ENCODE measurements around the gene IFRD2. TPM values are rescaled to one million over a fixed set of nuclear protein-coding genes. Genes with fewer than 3 reads are reported as not detected.

IFRD2 gene
- total RNA-seq, 5 donors from 2014 or later (not counting 1 experiment from before 2014, with no cell fraction given), result 50.0 to 91.2 (median 75.9) TPM

- Histone ChIP-seq H3K27ac (ENCODE audit: low read length) (peak overlapping the region; percentile 25), H3K4me3 (ENCODE audit: control insufficient read depth in 1 of 2, extremely low read depth in 1 of 2, low read length in 1 of 2) (peak overlapping the region; percentile 80 to 84), H3K9me3 (no peaks in the 10 kb centered on the region), H3K4me1 (ENCODE audit: control insufficient read depth in 1 of 2, extremely low read depth in 1 of 2, insufficient read depth in 2 of 2, low read length in 2 of 2) (peaks cover 6 to 67% of the 10 kb centered on the region in 2 experiments), H3K36me3 (ENCODE audit: control insufficient read depth in 2 of 2, extremely low read depth in 1 of 2, insufficient read depth in 1 of 2, low read length in 1 of 2) (peaks cover 0 to 6% of the 10 kb centered on the region in 2 donors), H3K27me3 (replicated peaks in 1 of 2; ENCODE audit: control insufficient read depth in 2 of 2, extremely low read depth in 1 of 2, insufficient read depth in 2 of 2, low read length in 1 of 2) (no peaks in the 10 kb centered on the region)
- no peak for DNase-seq
- Mint-ChIP-seq H3K4me3 (peak overlapping the region in 1 of 3 donors; percentile 86), H3K9me3 (no peaks in the 10 kb centered on the region), H3K36me3 (no peaks in the 10 kb centered on the region), H3K4me1 (peaks cover 23 to 56% (median 36%) of the 10 kb centered on the region in 3 donors), H3K27ac (no peak overlapping the region), H3K27me3 (no peaks in the 10 kb centered on the region)
- no peak for ATAC-seq (replicated peaks in 1 of 4)
- CTCF ChIA-PET, result interaction anchor here (0.6 to 1.0 kb wide), 4 partner anchors 15 to 116 kb away, joined by 3 to 5 read pairs (median 4); partner anchors contain the start of genes HYAL3 (in 1 of the 2) and NAA80 (in 1 of the 2)
- WGBS (ENCODE audit: insufficient coverage), result 67% methylated on average over 10 of the region's 14 CpGs
- POLR2A ChIA-PET, result no interaction called here
Measured at GRCh38 chr3:50322115-50322385, 29.8 kb upstream of the IFRD2 start.

- peaks cover 0 to 6% of the 10 kb centered on the region in 2 donors for H3K36me3 ChIP-seq (ENCODE audit: control insufficient read depth in 2 of 2, extremely low read depth in 1 of 2, insufficient read depth in 1 of 2, low read length in 1 of 2)
- Mint-ChIP-seq H3K9me3 (no peaks in the 10 kb centered on the region), H3K4me1 (peaks cover 28 to 57% (median 38%) of the 10 kb centered on the region in 3 donors), H3K4me3 (peak overlapping the region; percentile 80 to 86 (median 80)), H3K27me3 (no peaks in the 10 kb centered on the region), H3K27ac (peak overlapping the region; percentile 91 to 96), H3K36me3 (no peaks in the 10 kb centered on the region)
- WGBS (ENCODE audit: insufficient coverage), result 3% methylated on average over 50 of the region's 59 CpGs
- peaks cover 6 to 67% of the 10 kb centered on the region in 2 experiments for H3K4me1 ChIP-seq (ENCODE audit: control insufficient read depth in 1 of 2, extremely low read depth in 1 of 2, insufficient read depth in 2 of 2, low read length in 2 of 2)
- CTCF ChIA-PET, result interaction anchor here (0.6 to 1.0 kb wide), 5 partner anchors 15 to 295 kb away, joined by 3 to 5 read pairs (median 4); partner anchors contain the start of genes HYAL3 (in 1 of the 2) and NAA80 (in 1 of the 2)
- H3K27me3 ChIP-seq (replicated peaks in 1 of 2; ENCODE audit: control insufficient read depth in 2 of 2, extremely low read depth in 1 of 2, insufficient read depth in 2 of 2, low read length in 1 of 2), result no peaks in the 10 kb centered on the region
- H3K9me3 ChIP-seq, result no peaks in the 10 kb centered on the region
- DNase-seq, result peak; percentile 59 to 85 (median 75)
- ATAC-seq (replicated peaks in 1 of 4), result peak; percentile 77 to 84 (median 80)
- peak overlapping the region; percentile 90 for H3K27ac ChIP-seq (ENCODE audit: low read length)
- POLR2A ChIA-PET, result interaction anchor here in 1 of 2 donors (0.6 kb wide), 1 partner anchor 22 kb away, joined by 13 read pairs; no protein-coding TSS in a partner anchor
- H3K4me3 ChIP-seq (ENCODE audit: control insufficient read depth in 1 of 2, extremely low read depth in 1 of 2, low read length in 1 of 2), result peak overlapping the region; percentile 80 to 84
Measured at GRCh38 chr3:50321336-50322114, 29.3 kb upstream of the IFRD2 start.

GRCh38 chr3:50320853-50321335 is 28.7 kb upstream of the IFRD2 start:
- WGBS (ENCODE audit: insufficient coverage), result 1% methylated on average over 34 of the region's 45 CpGs
- peak overlapping the region; percentile 82 to 90 (median 86) for H3K4me3 Mint-ChIP-seq
- peak in 9 of 35 experiments; percentile 28 to 70 (median 38) for DNase-seq
- H3K4me3 ChIP-seq (ENCODE audit: control insufficient read depth in 1 of 2, extremely low read depth in 1 of 2, low read length in 1 of 2), result peak overlapping the region; percentile 80 to 84
- ChIA-PET POLR2A (interaction anchor here in 1 of 2 donors (0.6 kb wide), 1 partner anchor 21 kb away, joined by 13 read pairs; no protein-coding TSS in a partner anchor), CTCF (interaction anchor here (0.6 to 1.0 kb wide), 5 partner anchors 16 to 295 kb away, joined by 3 to 5 read pairs (median 4); partner anchors contain the start of genes HYAL3 (in 1 of the 2) and NAA80 (in 1 of the 2))
- no peaks in the 10 kb centered on the region for H3K36me3 Mint-ChIP-seq
- no peaks in the 10 kb centered on the region for H3K9me3 ChIP-seq
- peaks cover 34 to 57% (median 39%) of the 10 kb centered on the region in 3 donors for H3K4me1 Mint-ChIP-seq
- H3K27ac Mint-ChIP-seq, result peak overlapping the region; percentile 73 to 90
- H3K9me3 Mint-ChIP-seq, result no peaks in the 10 kb centered on the region
- H3K4me1 ChIP-seq (ENCODE audit: control insufficient read depth in 1 of 2, extremely low read depth in 1 of 2, insufficient read depth in 2 of 2, low read length in 2 of 2), result peaks cover 6 to 73% of the 10 kb centered on the region in 2 experiments
- peak; percentile 59 to 65 (median 62) for ATAC-seq (replicated peaks in 1 of 4)
- no peaks in the 10 kb centered on the region for H3K27me3 ChIP-seq (replicated peaks in 1 of 2; ENCODE audit: control insufficient read depth in 2 of 2, extremely low read depth in 1 of 2, insufficient read depth in 2 of 2, low read length in 1 of 2)
- H3K36me3 ChIP-seq (ENCODE audit: control insufficient read depth in 2 of 2, extremely low read depth in 1 of 2, insufficient read depth in 1 of 2, low read length in 1 of 2), result peaks cover 0 to 3% of the 10 kb centered on the region in 2 donors
- H3K27ac ChIP-seq (ENCODE audit: low read length), result peak overlapping the region; percentile 35
- H3K27me3 Mint-ChIP-seq, result no peaks in the 10 kb centered on the region

- ChIA-PET CTCF (no interaction called here), POLR2A (no interaction called here)
- H3K27me3 ChIP-seq (replicated peaks in 1 of 2; ENCODE audit: control insufficient read depth in 2 of 2, extremely low read depth in 1 of 2, insufficient read depth in 2 of 2, low read length in 1 of 2), result no peaks in the 10 kb centered on the region
- H3K27ac ChIP-seq (ENCODE audit: low read length), result no peak overlapping the region
- no peaks in the 10 kb centered on the region for H3K9me3 Mint-ChIP-seq
- WGBS (ENCODE audit: insufficient coverage), result 96% methylated on average over 23 of the region's 29 CpGs
- H3K36me3 ChIP-seq (ENCODE audit: control insufficient read depth in 2 of 2, extremely low read depth in 1 of 2, insufficient read depth in 1 of 2, low read length in 1 of 2), result no peaks in the 10 kb centered on the region
- DNase-seq, result no peak
- no peaks in the 10 kb centered on the region for H3K9me3 ChIP-seq
- peak overlapping the region; percentile 80 to 84 for H3K4me3 ChIP-seq (ENCODE audit: control insufficient read depth in 1 of 2, extremely low read depth in 1 of 2, low read length in 1 of 2)
- H3K36me3 Mint-ChIP-seq, result no peaks in the 10 kb centered on the region
- peak overlapping the region in 1 of 2 donors; percentile 90 for H3K27ac Mint-ChIP-seq
- ATAC-seq (replicated peaks in 1 of 4), result no peak
- no peaks in the 10 kb centered on the region for H3K27me3 Mint-ChIP-seq
- H3K4me1 Mint-ChIP-seq, result peaks cover 31 to 60% (median 42%) of the 10 kb centered on the region in 3 donors
- peak overlapping the region; percentile 82 to 90 (median 86) for H3K4me3 Mint-ChIP-seq
- peaks cover 6 to 77% of the 10 kb centered on the region in 2 experiments for H3K4me1 ChIP-seq (ENCODE audit: control insufficient read depth in 1 of 2, extremely low read depth in 1 of 2, insufficient read depth in 2 of 2, low read length in 2 of 2)
Measured at GRCh38 chr3:50319894-50320625, 27.8 kb upstream of the IFRD2 start.

GRCh38 chr3:50319181-50319893 is 27.1 kb upstream of the IFRD2 start:
- Mint-ChIP-seq H3K4me3 (peak overlapping the region in 2 of 3 donors; percentile 86 to 90), H3K4me1 (peaks cover 26 to 55% (median 37%) of the 10 kb centered on the region in 3 donors), H3K27me3 (no peaks in the 10 kb centered on the region), H3K27ac (no peak overlapping the region), H3K9me3 (no peaks in the 10 kb centered on the region), H3K36me3 (no peaks in the 10 kb centered on the region)
- no peak overlapping the region for H3K27ac ChIP-seq (ENCODE audit: low read length)
- POLR2A ChIA-PET, result interaction anchor here in 1 of 2 donors (0.5 kb wide), 1 partner anchor 9 kb away, joined by 5 read pairs; no protein-coding TSS in a partner anchor
- WGBS (ENCODE audit: insufficient coverage), result 100% methylated on average over 4 of the region's 16 CpGs
- H3K4me3 ChIP-seq (ENCODE audit: control insufficient read depth in 1 of 2, extremely low read depth in 1 of 2, low read length in 1 of 2), result no peak overlapping the region
- H3K27me3 ChIP-seq (replicated peaks in 1 of 2; ENCODE audit: control insufficient read depth in 2 of 2, extremely low read depth in 1 of 2, insufficient read depth in 2 of 2, low read length in 1 of 2), result no peaks in the 10 kb centered on the region
- DNase-seq (no peak), ATAC-seq (replicated peaks in 1 of 4) (no peak)
- peaks cover 6 to 73% of the 10 kb centered on the region in 2 experiments for H3K4me1 ChIP-seq (ENCODE audit: control insufficient read depth in 1 of 2, extremely low read depth in 1 of 2, insufficient read depth in 2 of 2, low read length in 2 of 2)
- CTCF ChIA-PET, result no interaction called here
- no peaks in the 10 kb centered on the region for H3K36me3 ChIP-seq (ENCODE audit: control insufficient read depth in 2 of 2, extremely low read depth in 1 of 2, insufficient read depth in 1 of 2, low read length in 1 of 2)
- H3K9me3 ChIP-seq, result no peaks in the 10 kb centered on the region

Measured in T-cell (primary cell).